GM18520 (cell line): ENCODE measurements around the gene HMOX1.

Experiments used
- ATAC-seq: cut with Tn5 transposase; IDR thresholded peaks from one replicate; pipeline ENCODE4 v1.9.1; 2021; ENCODE audit not compliant: unreplicated experiment

HMOX1 gene

GRCh38 chr22:35400501-35400790, 19.6 kb downstream of the HMOX1 start:
- ATAC-seq = no peak

- no peak for ATAC-seq
Observed at GRCh38 chr22:35401863-35402262, 21.0 kb downstream of the HMOX1 start.

- no peak for ATAC-seq
Observed at GRCh38 chr22:35403356-35403755, 22.5 kb downstream of the HMOX1 start.

- no peak for ATAC-seq
Observed at GRCh38 chr22:35404176-35404575, 23.3 kb downstream of the HMOX1 start.

DNA sequence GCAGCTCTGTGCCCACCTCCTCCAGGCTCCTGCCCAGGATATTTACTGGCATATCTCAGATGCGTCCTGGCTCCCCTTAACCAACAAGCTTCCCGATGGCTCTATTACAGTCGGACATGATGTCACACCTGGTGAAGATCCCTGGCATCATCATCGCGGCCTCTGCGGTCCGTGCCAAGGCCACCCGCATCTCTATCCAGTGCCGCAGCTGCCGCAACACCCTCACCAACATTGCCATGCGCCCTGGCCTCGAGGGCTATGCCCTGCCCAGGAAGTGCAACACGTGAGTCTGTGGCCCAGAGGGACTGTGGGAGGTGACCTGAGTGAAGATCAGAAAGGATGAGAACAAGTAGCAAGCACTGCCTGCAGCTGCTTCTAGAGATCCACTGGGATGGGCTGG, 25.5 kb downstream of the HMOX1 start:
- ATAC-seq = no peak

GRCh38 chr22:35407362-35407761, 26.5 kb downstream of the HMOX1 start:
- ATAC-seq = no peak

GRCh38 chr22:35409783-35410662, 29.1 kb downstream of the HMOX1 start:
- peak; percentile 48 for ATAC-seq

GRCh38 chr22:35410663-35411034, 29.8 kb downstream of the HMOX1 start:
- ATAC-seq = peak; percentile 10

DNA sequence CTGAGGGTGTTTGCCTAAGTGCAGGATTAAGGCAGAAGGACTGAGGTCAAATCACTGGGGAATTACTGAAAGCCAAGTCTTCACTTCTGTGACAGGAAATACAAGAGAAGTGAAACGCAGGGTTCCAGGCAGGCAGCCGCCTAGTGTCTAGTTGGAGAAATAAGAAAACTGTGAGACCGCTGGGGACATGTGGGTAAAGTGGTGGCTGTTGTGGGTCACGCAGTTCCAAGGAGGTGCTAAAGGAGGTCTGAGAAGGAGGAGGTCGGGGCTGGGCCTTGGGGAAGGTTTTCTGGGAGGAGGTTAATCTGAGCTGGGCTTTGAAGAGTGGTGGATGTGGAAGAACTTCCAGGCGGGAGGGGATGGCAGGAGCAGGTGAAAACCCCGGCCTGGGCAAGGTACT, 30.2 kb downstream of the HMOX1 start:
- no peak for ATAC-seq

DNA sequence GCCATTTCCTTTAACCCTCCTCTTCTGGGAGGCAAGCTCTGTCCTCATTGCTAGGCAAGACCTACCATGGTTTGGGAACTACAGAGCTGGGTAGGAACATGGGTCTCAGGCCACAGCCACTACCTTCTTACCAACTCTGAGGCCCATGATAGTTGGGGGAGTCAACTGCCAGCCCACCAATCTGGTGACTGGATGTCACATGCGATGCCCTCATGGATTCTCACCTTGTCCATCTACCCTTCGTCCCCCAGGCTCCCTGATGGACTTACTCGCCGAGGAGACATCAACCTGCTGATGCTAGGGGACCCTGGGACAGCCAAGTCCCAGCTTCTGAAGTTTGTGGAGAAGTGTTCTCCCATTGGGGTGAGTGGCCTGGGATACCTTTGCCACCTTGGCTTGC, 32.7 kb downstream of the HMOX1 start:
- no peak for ATAC-seq

DNA sequence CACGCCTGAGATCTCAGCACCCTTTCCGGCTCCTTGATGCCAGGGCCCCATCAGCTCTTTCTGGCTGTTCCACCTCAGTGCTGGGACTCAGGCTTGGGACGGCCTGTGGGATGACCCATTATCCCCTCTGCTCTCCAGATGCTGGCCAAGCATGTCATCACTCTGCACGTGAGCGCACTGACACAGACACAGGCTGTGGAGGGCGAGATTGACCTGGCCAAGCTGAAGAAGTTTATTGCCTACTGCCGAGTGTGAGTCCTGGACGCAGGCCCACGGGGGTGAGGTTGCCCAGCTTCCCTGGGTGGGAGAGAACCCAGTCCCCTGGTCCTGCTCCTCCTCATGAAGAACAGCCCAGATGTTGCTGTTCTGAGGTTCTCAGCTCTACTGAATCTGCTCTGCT, 36.7 kb downstream of the HMOX1 start:
- no peak for ATAC-seq

DNA sequence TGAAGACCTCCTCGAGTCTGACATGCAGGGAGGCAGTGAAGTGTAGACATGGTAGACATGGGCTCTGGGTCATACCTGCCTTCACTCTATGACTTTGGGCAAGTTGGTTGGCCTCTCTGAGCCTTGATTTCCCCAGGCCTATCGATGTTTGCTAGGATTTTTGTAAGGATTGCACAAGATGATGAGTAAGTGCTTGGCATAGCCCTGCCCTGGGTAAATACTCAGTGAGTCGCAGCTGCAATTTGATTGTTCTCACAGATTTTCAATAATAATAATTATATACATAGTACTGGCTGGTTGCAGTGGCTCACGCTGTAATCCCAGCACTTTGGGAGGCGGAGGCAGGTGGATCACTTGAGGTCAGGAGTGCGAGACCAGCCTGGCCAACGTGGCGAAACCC, 37.2 kb downstream of the HMOX1 start:
- no peak for ATAC-seq

- no peak for ATAC-seq
Observed at GRCh38 chr22:35418731-35419130, 37.8 kb downstream of the HMOX1 start.

DNA sequence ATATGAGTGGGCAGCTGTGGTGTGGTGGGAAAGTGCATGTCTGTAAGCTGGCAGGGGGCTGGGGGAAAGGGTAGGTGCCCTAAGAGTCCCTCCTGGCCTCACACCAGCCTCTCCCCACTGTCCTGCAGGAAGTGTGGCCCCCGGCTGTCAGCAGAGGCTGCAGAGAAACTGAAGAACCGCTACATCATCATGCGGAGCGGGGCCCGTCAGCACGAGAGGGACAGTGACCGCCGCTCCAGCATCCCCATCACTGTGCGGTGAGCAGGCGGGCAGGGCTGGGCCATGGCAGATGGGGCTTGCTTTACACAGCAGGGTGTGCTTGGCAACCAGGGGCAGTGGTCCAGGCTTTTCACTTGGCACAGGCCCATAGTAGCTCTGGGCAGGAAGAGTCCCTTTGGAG, 38.9 kb downstream of the HMOX1 start:
- ATAC-seq = no peak

DNA sequence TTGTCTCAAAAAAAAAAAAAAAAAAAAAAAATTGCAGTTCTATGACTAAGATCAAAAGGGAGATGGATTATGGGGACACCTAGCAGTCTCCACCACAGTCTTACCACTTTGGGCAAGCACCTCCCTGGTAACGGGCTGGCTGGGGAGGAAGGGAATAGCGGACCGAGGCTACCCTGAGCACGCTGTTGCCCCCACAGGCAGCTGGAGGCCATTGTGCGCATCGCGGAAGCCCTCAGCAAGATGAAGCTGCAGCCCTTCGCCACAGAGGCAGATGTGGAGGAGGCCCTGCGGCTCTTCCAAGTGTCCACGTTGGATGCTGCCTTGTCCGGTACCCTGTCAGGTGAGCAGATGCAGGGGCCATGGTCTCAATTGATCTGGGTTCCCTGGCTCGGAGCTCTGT, 40.2 kb downstream of the HMOX1 start:
- ATAC-seq = no peak

- ATAC-seq = no peak
Observed at GRCh38 chr22:35422145-35422544, 41.2 kb downstream of the HMOX1 start.

DNA sequence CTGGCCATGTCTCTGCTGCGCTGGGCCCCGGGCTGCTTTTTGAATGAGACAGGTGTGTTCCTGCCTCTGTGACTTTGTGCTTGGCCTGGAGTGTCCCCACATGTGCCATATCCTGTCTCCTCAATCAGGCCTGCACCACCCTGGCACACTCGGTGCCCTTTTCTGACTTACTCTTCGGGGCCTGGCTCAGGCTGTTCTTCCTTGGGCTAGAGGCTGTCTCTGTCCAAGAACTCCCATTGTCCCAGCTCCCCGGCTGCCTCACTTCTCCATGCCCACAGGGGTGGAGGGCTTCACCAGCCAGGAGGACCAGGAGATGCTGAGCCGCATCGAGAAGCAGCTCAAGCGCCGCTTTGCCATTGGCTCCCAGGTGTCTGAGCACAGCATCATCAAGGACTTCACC, 42.0 kb downstream of the HMOX1 start:
- ATAC-seq = no peak

GRCh38 chr22:35424081-35424480, 43.2 kb downstream of the HMOX1 start:
- no peak for ATAC-seq

DNA sequence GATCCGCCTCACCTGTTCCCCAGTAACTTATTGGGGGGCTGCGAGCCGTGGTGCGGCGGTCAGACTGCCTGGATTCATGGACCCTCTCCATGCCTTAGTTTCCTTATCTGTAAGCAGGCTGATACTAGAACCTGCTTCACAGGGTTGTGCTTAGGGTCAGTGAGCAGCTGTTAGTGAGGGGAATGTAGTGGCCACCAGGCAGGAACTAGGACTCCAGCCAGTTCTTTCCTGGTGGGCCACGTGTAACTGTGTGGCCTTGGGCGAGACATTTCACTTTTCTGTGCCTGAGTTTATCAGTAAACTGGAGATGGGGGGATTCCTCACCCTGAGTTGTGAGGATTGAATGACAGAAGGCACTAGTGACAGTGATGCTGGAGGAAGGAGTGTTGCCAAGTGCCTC, 43.9 kb downstream of the HMOX1 start:
- ATAC-seq = no peak

DNA sequence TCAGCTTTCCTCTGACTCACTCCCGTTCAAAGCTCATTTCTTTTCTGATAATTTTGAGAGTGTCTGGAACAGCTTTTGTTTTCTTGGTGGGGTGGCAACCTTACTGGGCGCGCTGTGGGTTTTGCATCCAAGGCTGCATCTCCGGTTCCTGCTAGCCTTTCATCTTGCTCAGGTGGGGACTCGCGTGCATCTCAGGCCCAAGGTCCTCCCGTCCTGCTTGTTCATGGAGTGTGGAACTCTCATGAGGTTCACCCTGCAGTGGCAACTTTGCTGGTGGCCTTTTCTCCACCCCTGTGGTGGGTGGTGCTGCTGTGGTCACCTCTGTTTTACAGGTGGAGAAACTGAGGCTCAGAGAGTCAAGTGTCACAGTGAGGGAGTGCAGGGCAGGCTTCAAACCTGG, 44.6 kb downstream of the HMOX1 start:
- no peak for ATAC-seq

GRCh38 chr22:35425971-35426800, 45.3 kb downstream of the HMOX1 start:
- ATAC-seq = no peak

GRCh38 chr22:35426801-35427140, 45.9 kb downstream of the HMOX1 start:
- ATAC-seq = no peak

DNA sequence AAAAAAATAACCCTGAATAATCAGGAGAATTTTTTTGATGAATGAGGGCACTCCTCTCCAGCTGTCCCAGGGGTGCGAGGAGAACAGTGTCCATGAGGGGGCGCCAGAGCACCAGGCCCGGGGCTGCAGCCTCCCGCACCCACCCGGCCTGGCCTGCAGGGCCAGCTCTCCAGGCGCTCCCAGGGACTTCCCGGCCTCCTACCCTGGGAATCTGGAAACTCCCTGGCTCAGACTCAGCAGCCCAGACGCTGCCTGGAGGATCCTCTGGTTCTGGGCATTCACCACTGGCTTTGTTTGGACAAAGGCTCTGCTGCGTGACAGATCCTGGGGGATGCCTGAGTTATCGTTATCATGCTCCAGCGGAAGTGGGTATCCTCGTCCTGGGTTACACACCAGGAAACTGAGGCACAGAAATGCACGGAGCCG, 50.0 kb downstream of the HMOX1 start:
- ATAC-seq = no peak
